Neural cell (in vitro differentiated cells): Measurements from ENCODE around the gene SLC26A9. TPM values are rescaled to one million over a fixed set of nuclear protein-coding genes. Genes with fewer than 3 reads are reported as not detected.

Source experiments
- H2AFZ ChIP-seq: fragments of 200-600, 300-800 bp; sonication (generic), shearing (Covaris generic); 2 replicates; pipeline ENCODE4 v1.6.0; 2014; ENCODE audit warnings: low read depth, mild to moderate bottlenecking, antibody characterized with exemption, low read length, moderate library complexity
- H3F3A ChIP-seq: fragments of 200-600 bp; shearing (Covaris generic); 2 replicates; pipeline ENCODE4 v1.6.1; 2016; ENCODE audit warnings: mild to moderate bottlenecking, moderate library complexity, mixed read lengths, antibody characterized with exemption, low read length; ENCODE audit not compliant: insufficient read depth, poor library complexity, severe bottlenecking
- H3K27ac ChIP-seq: fragments of 200-600, 300-800 bp; sonication (generic), shearing (Covaris generic); 2 replicates; pipeline ENCODE4 v1.5.1; 2014; ENCODE audit warnings: mild to moderate bottlenecking, low read length, moderate library complexity
- H3K27me3 ChIP-seq: fragments of 300-800, 200-600 bp; sonication (generic), shearing (Covaris generic); 2 replicates; pipeline ENCODE4 v1.6.0; 2014; ENCODE audit warnings: mild to moderate bottlenecking, low read depth, low read length, moderate library complexity; ENCODE audit not compliant: insufficient read depth
- H3K36me3 ChIP-seq: fragments of 300-800, 200-600 bp; sonication (generic), shearing (Covaris generic); 2 replicates; pipeline ENCODE4 v1.5.1; 2014; ENCODE audit warnings: mild to moderate bottlenecking, antibody characterized with exemption, low read length, moderate library complexity; ENCODE audit not compliant: insufficient read depth
- H3K4me2 ChIP-seq: fragments of 300-800, 200-600 bp; sonication (generic), shearing (Covaris generic); 2 replicates; pipeline ENCODE4 v1.6.0; 2014; ENCODE audit warnings: mild to moderate bottlenecking, low read length
- H3K4me3 ChIP-seq: fragments of 300-800, 200-600 bp; sonication (generic), shearing (Covaris generic); 2 replicates; pipeline ENCODE4 v1.5.1; 2014; ENCODE audit warnings: mild to moderate bottlenecking, low read length, moderate library complexity
- H3K79me2 ChIP-seq: fragments of 200-600 bp; shearing (Covaris generic); replicated peaks from 2 replicates; pipeline ENCODE4 v1.6.0; 2014; ENCODE audit warnings: mild to moderate bottlenecking, low read length, moderate library complexity; ENCODE audit not compliant: insufficient read depth
- H3K9ac ChIP-seq: fragments of 300-800, 200-600 bp; sonication (generic), shearing (Covaris generic); 2 replicates; pipeline ENCODE4 v1.6.1; 2016; ENCODE audit warnings: mild to moderate bottlenecking, low read length, mixed read lengths
- H3K9me2 ChIP-seq: fragments of 200-600 bp; shearing (Covaris generic); 2 replicates; pipeline ENCODE4 v1.6.1; 2016; ENCODE audit warnings: mild to moderate bottlenecking, low read length, mixed read lengths; ENCODE audit not compliant: insufficient read depth
- H3K9me3 ChIP-seq: fragments of 200-600, 300-800 bp; sonication (generic), shearing (Covaris generic); 2 replicates; pipeline ENCODE4 v1.6.1; 2016; ENCODE audit warnings: mild to moderate bottlenecking, mixed run types, low read length, moderate library complexity, mixed read lengths
- H4K20me1 ChIP-seq: fragments of 200-600 bp; shearing (Covaris generic); 2 replicates; pipeline ENCODE4 v1.6.1; 2016; ENCODE audit warnings: mild to moderate bottlenecking, mixed run types; ENCODE audit not compliant: insufficient read depth
- CTCF ChIP-seq: fragments of 450-650 bp; IDR thresholded peaks from 2 replicates; pipeline ENCODE4 v1.5.1; 2014; ENCODE audit warnings: antibody characterized with exemption, mild to moderate bottlenecking, moderate library complexity; ENCODE audit not compliant: poor library complexity, severe bottlenecking
- EP300 ChIP-seq: fragments of 450-650 bp; conservative IDR thresholded peaks from 2 replicates; pipeline ENCODE4 v1.6.1; 2014; ENCODE audit warnings: antibody characterized with exemption, mild to moderate bottlenecking, moderate library complexity; ENCODE audit not compliant: poor library complexity, severe bottlenecking
- EZH2 ChIP-seq: fragments of 200-600, 300-800 bp; shearing (Covaris generic), sonication (generic); IDR thresholded peaks from 2 replicates; pipeline ENCODE4 v1.6.1; 2014; ENCODE audit warnings: antibody characterized with exemption, low read length, borderline replicate concordance, mild to moderate bottlenecking; ENCODE audit not compliant: insufficient read depth, poor library complexity, severe bottlenecking
- MXI1 ChIP-seq: fragments of 450-650 bp; conservative IDR thresholded peaks from 2 replicates; pipeline ENCODE4 v1.6.1; 2014; ENCODE audit warnings: antibody characterized with exemption, mild to moderate bottlenecking; ENCODE audit not compliant: poor library complexity, severe bottlenecking
- POLR2AphosphoS5 ChIP-seq: IDR thresholded peaks from 2 replicates; pipeline ENCODE4 v1.6.1; 2012
- RAD21 ChIP-seq: fragments of 450-650 bp; conservative IDR thresholded peaks from 2 replicates; pipeline ENCODE4 v1.6.1; 2014; ENCODE audit warnings: antibody characterized with exemption, mild to moderate bottlenecking, moderate library complexity
- REST ChIP-seq: IDR thresholded peaks from 2 replicates; pipeline ENCODE4 v1.6.1; 2012; ENCODE audit warnings: borderline replicate concordance
- SMC3 ChIP-seq: fragments of 450-650 bp; conservative IDR thresholded peaks from 2 replicates; pipeline ENCODE4 v1.6.1; 2014; ENCODE audit warnings: antibody characterized with exemption, mild to moderate bottlenecking, moderate library complexity; ENCODE audit not compliant: poor library complexity
- TAF1 ChIP-seq: IDR thresholded peaks from 2 replicates; pipeline ENCODE4 v1.6.1; 2012; ENCODE audit warnings: low read depth
- polyA plus RNA-seq: library from polyadenylated mRNA; depleted of rRNA; stranded (reverse); fragments of >200 nt; gene quantifications from 2 replicates; pipeline ENCODE4 v1.2.3, GENCODE V29; 2014

Gene SLC26A9
- polyA plus RNA-seq, 1 donor from 2014 or later, result not detected

- no peak overlapping the region for H3K4me3 ChIP-seq
- TF ChIP-seq POLR2AphosphoS5, result no peak
- TF ChIP-seq MXI1, result no peak
- TF ChIP-seq RAD21, result no peak
- TF ChIP-seq SMC3, result no peak
- no peak for TF ChIP-seq REST
- TF ChIP-seq EZH2, result no peak
- TF ChIP-seq CTCF, result no peak
- no peak for TF ChIP-seq TAF1
- TF ChIP-seq EP300, result no peak
- H3K79me2 ChIP-seq, result no peaks in the 10 kb centered on the region
Measured at GRCh38 chr1:205948886-205949285, 5.6 kb upstream of the SLC26A9 start.

DNA sequence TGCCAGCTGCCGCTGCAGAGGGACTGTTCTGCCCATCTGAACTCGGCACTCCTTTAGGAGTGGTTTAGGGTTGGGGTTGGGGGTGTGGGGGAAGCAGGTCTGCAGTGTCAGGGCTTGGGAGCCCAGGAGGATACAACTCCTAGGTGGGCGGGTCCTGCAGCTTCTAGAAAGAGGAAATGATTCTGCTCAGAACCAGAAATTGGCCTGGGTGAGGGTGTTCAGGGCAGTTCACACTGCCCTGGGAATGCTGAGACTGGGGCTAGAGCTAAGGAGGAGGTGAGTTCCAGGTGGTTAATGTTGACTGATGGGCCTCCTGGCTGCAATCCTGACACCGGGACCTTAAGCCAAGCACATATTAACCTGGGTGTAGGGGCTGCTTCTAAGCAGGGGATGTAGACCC is 4.8 kb upstream of the SLC26A9 start:
- no peaks in the 10 kb centered on the region for H3K9me3 ChIP-seq
- H4K20me1 ChIP-seq, result no peaks in the 10 kb centered on the region
- no peaks in the 10 kb centered on the region for H3F3A ChIP-seq
- H3K4me3 ChIP-seq, result no peak overlapping the region
- H2AFZ ChIP-seq, result no peak overlapping the region
- no peaks in the 10 kb centered on the region for H3K79me2 ChIP-seq
- H3K9me2 ChIP-seq, result no peaks in the 10 kb centered on the region
- no peaks in the 10 kb centered on the region for H3K27me3 ChIP-seq
- no peak overlapping the region for H3K4me2 ChIP-seq
- H3K27ac ChIP-seq, result no peak overlapping the region
- TF ChIP-seq REST (no peak), RAD21 (no peak), TAF1 (no peak), POLR2AphosphoS5 (no peak), EP300 (no peak), MXI1 (no peak), EZH2 (no peak), SMC3 (no peak), CTCF (no peak)
- no peaks in the 10 kb centered on the region for H3K36me3 ChIP-seq
- H3K9ac ChIP-seq, result no peak overlapping the region

More at GRCh38 chr1:205948886-205949285, 5.6 kb upstream of the SLC26A9 start:
- Histone ChIP-seq H3K9me2 (no peaks in the 10 kb centered on the region), H3K27me3 (no peaks in the 10 kb centered on the region), H3K27ac (no peak overlapping the region), H4K20me1 (no peaks in the 10 kb centered on the region), H3K4me2 (no peak overlapping the region), H2AFZ (no peak overlapping the region), H3K9ac (no peak overlapping the region), H3K36me3 (no peaks in the 10 kb centered on the region), H3K9me3 (no peaks in the 10 kb centered on the region), H3F3A (no peaks in the 10 kb centered on the region)
